Neuron (in vitro differentiated cells): ENCODE measurements around the gene SYT12.

Source experiments
- H2AFZ ChIP-seq: one replicate; pipeline ENCODE4 v1.6.1; 2013; ENCODE audit warnings: low read depth, mild to moderate bottlenecking, inconsistent platforms, low read length, moderate library complexity
- H3K27me3 ChIP-seq: one replicate; pipeline ENCODE4 v1.6.1; 2013; ENCODE audit warnings: low read length; ENCODE audit not compliant: insufficient read depth
- H3K36me3 ChIP-seq: one replicate; pipeline ENCODE4 v1.6.1; 2013; ENCODE audit warnings: low read length; ENCODE audit not compliant: insufficient read depth
- H3K4me1 ChIP-seq: one replicate; pipeline ENCODE4 v1.6.1; 2013; ENCODE audit warnings: low read length; ENCODE audit not compliant: insufficient read depth
- H3K4me3 ChIP-seq: 2 replicates; pipeline ENCODE4 v1.5.1; 2013; ENCODE audit warnings: mild to moderate bottlenecking, low read length, moderate library complexity
- H3K9me3 ChIP-seq: one replicate; pipeline ENCODE4 v1.6.1; 2013; ENCODE audit warnings: low read length

The SYT12 gene

GRCh38 chr11:67022961-67023956, at the start of gene SYT12:
TSS of gene SYT12 (plus strand) at chr11:67023134. CDS start at chr11:67030145, 7,011 bp downstream.
- H3K4me1 ChIP-seq: peaks cover 11% of the 10 kb centered on the region
- H3K27me3 ChIP-seq: peaks cover 56% of the 10 kb centered on the region
- no peaks in the 10 kb centered on the region for H3K9me3 ChIP-seq
- H3K36me3 ChIP-seq: no peaks in the 10 kb centered on the region
- H2AFZ ChIP-seq: peak within 1 kb of the TSS; percentile 24
- peak within 1 kb of the TSS; percentile 41 for H3K4me3 ChIP-seq

GRCh38 chr11:66973956-66974580, 48.9 kb upstream of the SYT12 start:
- no peak overlapping the region for H3K4me3 ChIP-seq
- H3K4me1 ChIP-seq: peaks cover 2% of the 10 kb centered on the region
- no peaks in the 10 kb centered on the region for H3K27me3 ChIP-seq
- H2AFZ ChIP-seq: no peak overlapping the region
- H3K9me3 ChIP-seq: no peaks in the 10 kb centered on the region
- H3K36me3 ChIP-seq: no peaks in the 10 kb centered on the region

GRCh38 chr11:66974724-66975404, 48.1 kb upstream of the SYT12 start, which contains the start of gene C11orf86:
TSS of gene C11orf86 (plus strand) at chr11:66975304. CDS start at chr11:66975363, 59 bp downstream.
- no peaks in the 10 kb centered on the region for H3K9me3 ChIP-seq
- H2AFZ ChIP-seq: no peak within 1 kb of the TSS
- H3K36me3 ChIP-seq: no peaks in the 10 kb centered on the region
- no peaks in the 10 kb centered on the region for H3K27me3 ChIP-seq
- H3K4me1 ChIP-seq: peaks cover 2% of the 10 kb centered on the region
- no peak within 1 kb of the TSS for H3K4me3 ChIP-seq

GRCh38 chr11:66975405-66976027, 47.4 kb upstream of the SYT12 start:
- H3K4me3 ChIP-seq: no peak overlapping the region
- no peak overlapping the region for H2AFZ ChIP-seq
- H3K9me3 ChIP-seq: no peaks in the 10 kb centered on the region
- peaks cover 2% of the 10 kb centered on the region for H3K4me1 ChIP-seq
- H3K27me3 ChIP-seq: no peaks in the 10 kb centered on the region
- H3K36me3 ChIP-seq: no peaks in the 10 kb centered on the region

GRCh38 chr11:66976028-66976467, 46.9 kb upstream of the SYT12 start:
- no peaks in the 10 kb centered on the region for H3K9me3 ChIP-seq
- no peak overlapping the region for H3K4me3 ChIP-seq
- H3K36me3 ChIP-seq: no peaks in the 10 kb centered on the region
- H2AFZ ChIP-seq: no peak overlapping the region
- peaks cover 2% of the 10 kb centered on the region for H3K4me1 ChIP-seq
- no peaks in the 10 kb centered on the region for H3K27me3 ChIP-seq

GRCh38 chr11:66976925-66977324, 46.0 kb upstream of the SYT12 start:
- H3K36me3 ChIP-seq: no peaks in the 10 kb centered on the region
- no peak overlapping the region for H3K4me3 ChIP-seq
- peaks cover 2% of the 10 kb centered on the region for H3K4me1 ChIP-seq
- no peak overlapping the region for H2AFZ ChIP-seq
- no peaks in the 10 kb centered on the region for H3K9me3 ChIP-seq
- H3K27me3 ChIP-seq: no peaks in the 10 kb centered on the region

GRCh38 chr11:66978229-66978628, 44.7 kb upstream of the SYT12 start:
- Histone ChIP-seq H3K9me3 (no peaks in the 10 kb centered on the region), H3K4me1 (peaks cover 2% of the 10 kb centered on the region), H3K4me3 (no peak overlapping the region), H3K27me3 (no peaks in the 10 kb centered on the region), H3K36me3 (no peaks in the 10 kb centered on the region), H2AFZ (no peak overlapping the region)

- Histone ChIP-seq H3K27me3 (no peaks in the 10 kb centered on the region), H2AFZ (no peak overlapping the region), H3K4me3 (no peak overlapping the region), H3K9me3 (no peaks in the 10 kb centered on the region), H3K4me1 (peaks cover 2% of the 10 kb centered on the region), H3K36me3 (no peaks in the 10 kb centered on the region)
Observed at GRCh38 chr11:66978717-66979116, 44.2 kb upstream of the SYT12 start.

- Histone ChIP-seq H3K4me1 (peaks cover under 1% of the 10 kb centered on the region), H3K27me3 (no peaks in the 10 kb centered on the region), H3K4me3 (no peak overlapping the region), H3K36me3 (no peaks in the 10 kb centered on the region), H2AFZ (no peak overlapping the region), H3K9me3 (no peaks in the 10 kb centered on the region)
Observed at GRCh38 chr11:66979336-66979980, 43.5 kb upstream of the SYT12 start.

GRCh38 chr11:66981976-66982578, 40.9 kb upstream of the SYT12 start:
- no peak overlapping the region for H2AFZ ChIP-seq
- H3K9me3 ChIP-seq: no peaks in the 10 kb centered on the region
- H3K4me1 ChIP-seq: no peaks in the 10 kb centered on the region
- no peaks in the 10 kb centered on the region for H3K27me3 ChIP-seq
- H3K36me3 ChIP-seq: no peaks in the 10 kb centered on the region
- no peak overlapping the region for H3K4me3 ChIP-seq

GRCh38 chr11:66983275-66983924, 39.5 kb upstream of the SYT12 start:
- H2AFZ ChIP-seq: no peak overlapping the region
- no peaks in the 10 kb centered on the region for H3K4me1 ChIP-seq
- no peaks in the 10 kb centered on the region for H3K9me3 ChIP-seq
- no peaks in the 10 kb centered on the region for H3K36me3 ChIP-seq
- no peak overlapping the region for H3K4me3 ChIP-seq
- no peaks in the 10 kb centered on the region for H3K27me3 ChIP-seq
